Measurements from ENCODE around the gene MGMT. TPM values are rescaled to one million over a fixed set of nuclear protein-coding genes. Genes with fewer than 3 reads are reported as not detected.
A peak's percentile ranks its signal among the peaks of the same experiment; 100 is the strongest.

MGMT gene
- total RNA-seq, 1 donor from 2014 or later, result 19.4 TPM

GRCh38 chr10:129725011-129725410 is 258.0 kb downstream of the MGMT start:
- Histone ChIP-seq H3K36me3 (no peaks in the 10 kb centered on the region), H3K4me3 (no peak overlapping the region), H3K27ac (no peak overlapping the region), H3K27me3 (no peaks in the 10 kb centered on the region), H3K4me1 (no peaks in the 10 kb centered on the region), H3K9me3 (no peaks in the 10 kb centered on the region)
- no peak for TF ChIP-seq CTCF (IDR thresholded peaks at IDR 0.05)
- ATAC-seq (peak; percentile 29), DNase-seq (no peak)
- intact Hi-C loops (cut with DNase I), result no loop called here

GRCh38 chr10:129725482-129725881 is 258.4 kb downstream of the MGMT start:
- no peak for TF ChIP-seq CTCF (IDR thresholded peaks at IDR 0.05)
- H3K27ac ChIP-seq, result no peak overlapping the region
- H3K4me3 ChIP-seq, result no peak overlapping the region
- DNase-seq, result no peak
- ATAC-seq, result no peak
- no peaks in the 10 kb centered on the region for H3K4me1 ChIP-seq
- no peaks in the 10 kb centered on the region for H3K27me3 ChIP-seq
- no peaks in the 10 kb centered on the region for H3K9me3 ChIP-seq
- no peaks in the 10 kb centered on the region for H3K36me3 ChIP-seq
- intact Hi-C loops (cut with DNase I), result no loop called here

DNA sequence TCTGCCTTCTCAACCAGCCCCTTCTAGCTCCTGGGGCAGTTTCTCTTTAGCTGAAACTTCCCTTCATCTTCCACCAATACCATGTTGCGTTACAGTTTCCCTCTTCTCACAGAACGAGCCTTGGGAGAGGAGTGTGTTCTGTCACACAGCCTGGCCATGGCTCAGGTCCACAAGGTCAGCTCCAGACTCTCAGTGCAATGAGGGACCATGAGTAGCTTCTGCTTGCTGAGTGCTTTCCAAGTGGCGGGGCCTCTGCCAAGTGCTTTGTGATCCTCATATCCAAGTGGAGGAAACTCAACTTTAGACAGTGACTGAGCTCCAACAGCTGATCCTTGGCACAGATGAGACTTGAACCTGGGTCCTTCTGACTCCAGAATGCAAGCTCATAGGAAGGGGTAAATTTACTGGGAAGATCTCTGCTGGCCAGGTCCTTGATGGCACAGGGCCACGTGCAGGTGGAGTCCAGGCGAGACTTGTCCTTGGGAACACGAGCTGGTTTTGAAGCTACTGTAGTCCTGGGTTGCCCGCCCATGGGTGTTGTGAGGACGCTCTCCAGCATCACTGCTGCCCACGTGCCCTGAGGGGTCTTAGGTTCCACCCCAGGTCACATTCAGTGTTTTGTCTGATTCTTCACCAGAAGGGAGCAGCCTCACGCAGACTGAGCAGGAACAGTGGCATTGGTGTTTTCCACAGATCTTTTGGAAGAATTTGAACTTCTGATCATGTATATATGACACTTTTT is 259.0 kb downstream of the MGMT start:
- H3K9me3 ChIP-seq, result no peaks in the 10 kb centered on the region
- no peak for DNase-seq
- H3K27ac ChIP-seq, result no peak overlapping the region
- no peak for TF ChIP-seq CTCF (IDR thresholded peaks at IDR 0.05)
- intact Hi-C loops (cut with DNase I), result no loop called here
- H3K27me3 ChIP-seq, result no peaks in the 10 kb centered on the region
- no peaks in the 10 kb centered on the region for H3K4me1 ChIP-seq
- H3K36me3 ChIP-seq, result no peaks in the 10 kb centered on the region
- ATAC-seq, result no peak
- H3K4me3 ChIP-seq, result no peak overlapping the region

- Histone ChIP-seq H3K27ac (no peak overlapping the region), H3K36me3 (no peaks in the 10 kb centered on the region), H3K27me3 (no peaks in the 10 kb centered on the region), H3K9me3 (no peaks in the 10 kb centered on the region), H3K4me1 (no peaks in the 10 kb centered on the region), H3K4me3 (no peak overlapping the region)
- ATAC-seq (no peak), DNase-seq (no peak)
- intact Hi-C loops (cut with DNase I), result no loop called here
- TF ChIP-seq CTCF (IDR thresholded peaks at IDR 0.05), result no peak
Observed at GRCh38 chr10:129727071-129727470, 260.0 kb downstream of the MGMT start.

GRCh38 chr10:129727495-129727894 is 260.5 kb downstream of the MGMT start:
- no peaks in the 10 kb centered on the region for H3K4me1 ChIP-seq
- H3K36me3 ChIP-seq, result no peaks in the 10 kb centered on the region
- no peaks in the 10 kb centered on the region for H3K27me3 ChIP-seq
- intact Hi-C loops (cut with DNase I), result no loop called here
- no peak overlapping the region for H3K27ac ChIP-seq
- TF ChIP-seq CTCF (IDR thresholded peaks at IDR 0.05), result no peak
- ATAC-seq, result no peak
- H3K9me3 ChIP-seq, result no peaks in the 10 kb centered on the region
- no peak overlapping the region for H3K4me3 ChIP-seq
- DNase-seq, result no peak
